ENCODE results near the gene COL9A3.

COL9A3 gene

DNA sequence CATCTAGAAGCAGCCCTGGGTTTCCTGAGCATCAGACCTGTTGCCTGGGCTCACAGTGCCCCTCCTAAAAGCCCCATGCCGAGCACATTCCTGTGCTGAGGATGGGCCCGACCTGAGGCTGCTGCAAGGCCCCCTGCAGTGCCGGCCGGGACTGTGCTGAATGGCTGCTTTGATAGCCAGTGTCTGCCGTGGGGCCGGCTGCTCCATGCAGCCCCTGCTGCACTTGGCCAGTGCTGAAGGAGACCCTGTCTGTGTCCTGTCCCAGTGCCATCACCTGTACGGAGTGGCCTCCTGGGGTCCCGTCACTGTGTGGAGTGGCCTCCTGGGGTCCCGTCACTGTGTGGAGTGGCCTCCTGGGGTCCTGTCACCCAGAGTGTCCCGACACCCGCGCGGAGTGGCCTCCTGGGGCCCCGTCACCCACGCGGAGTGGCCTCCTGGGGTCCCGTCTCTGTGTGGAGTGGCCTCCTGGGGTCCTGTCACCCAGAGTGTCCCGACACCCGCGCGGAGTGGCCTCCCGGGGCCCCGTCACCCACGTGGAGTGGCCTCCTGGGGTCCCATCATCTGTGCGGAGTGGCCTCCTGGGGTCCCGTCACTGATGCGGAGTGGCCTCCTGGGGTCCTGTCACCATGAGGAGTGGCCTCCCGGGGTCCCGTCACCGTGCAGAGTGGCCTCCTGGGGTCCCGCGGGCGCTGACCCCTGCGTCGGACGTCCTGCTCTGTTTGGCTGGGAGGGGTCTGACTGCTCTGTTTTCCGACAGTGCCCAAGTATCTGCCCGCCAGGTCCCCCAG, 7.0 kb downstream of the COL9A3 start:
- DNase-seq (ENCODE audit: low read depth), result no peak

DNA sequence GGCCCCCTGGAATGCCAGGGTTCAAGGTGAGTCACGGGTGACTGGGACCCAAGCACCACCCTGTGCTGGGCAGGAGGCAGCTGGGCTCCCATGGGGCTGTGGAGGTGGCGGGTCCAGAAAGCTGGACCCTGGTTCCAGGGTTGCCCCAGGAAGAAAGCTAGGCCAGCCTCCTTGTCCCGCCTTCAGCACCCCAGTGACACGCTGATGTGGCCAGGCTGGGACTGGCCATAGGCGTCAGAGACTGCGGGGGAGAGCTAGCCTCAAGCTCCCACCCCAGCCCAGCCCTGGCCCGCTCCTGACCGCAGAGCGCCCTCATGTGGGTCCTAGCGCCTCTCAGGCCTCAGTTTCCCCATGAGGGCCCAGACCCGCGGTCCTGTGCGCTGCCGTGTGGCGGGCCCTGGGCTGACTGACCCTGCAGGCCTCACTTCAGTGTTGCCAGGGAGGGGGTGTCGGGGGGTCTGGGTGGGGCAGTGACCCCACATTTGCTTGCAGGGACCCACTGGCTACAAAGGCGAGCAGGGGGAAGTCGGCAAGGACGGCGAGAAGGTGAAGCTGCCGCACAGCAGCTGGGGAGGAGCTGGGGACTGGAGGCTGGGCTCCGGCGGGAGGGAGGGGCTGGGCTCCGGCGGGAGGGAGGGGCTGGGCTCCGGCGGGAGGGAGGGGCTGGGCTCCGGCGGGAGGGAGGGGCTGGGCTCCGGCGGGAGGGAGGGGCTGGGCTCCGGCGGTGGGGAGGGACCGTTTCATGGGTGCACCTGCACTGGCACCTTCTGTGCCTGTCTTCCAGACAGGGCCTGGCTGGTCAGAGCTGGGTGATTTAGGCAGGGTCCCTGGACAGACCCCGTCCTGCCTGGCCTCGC, 7.9 kb downstream of the COL9A3 start:
- DNase-seq (ENCODE audit: low read depth), result no peak

DNA sequence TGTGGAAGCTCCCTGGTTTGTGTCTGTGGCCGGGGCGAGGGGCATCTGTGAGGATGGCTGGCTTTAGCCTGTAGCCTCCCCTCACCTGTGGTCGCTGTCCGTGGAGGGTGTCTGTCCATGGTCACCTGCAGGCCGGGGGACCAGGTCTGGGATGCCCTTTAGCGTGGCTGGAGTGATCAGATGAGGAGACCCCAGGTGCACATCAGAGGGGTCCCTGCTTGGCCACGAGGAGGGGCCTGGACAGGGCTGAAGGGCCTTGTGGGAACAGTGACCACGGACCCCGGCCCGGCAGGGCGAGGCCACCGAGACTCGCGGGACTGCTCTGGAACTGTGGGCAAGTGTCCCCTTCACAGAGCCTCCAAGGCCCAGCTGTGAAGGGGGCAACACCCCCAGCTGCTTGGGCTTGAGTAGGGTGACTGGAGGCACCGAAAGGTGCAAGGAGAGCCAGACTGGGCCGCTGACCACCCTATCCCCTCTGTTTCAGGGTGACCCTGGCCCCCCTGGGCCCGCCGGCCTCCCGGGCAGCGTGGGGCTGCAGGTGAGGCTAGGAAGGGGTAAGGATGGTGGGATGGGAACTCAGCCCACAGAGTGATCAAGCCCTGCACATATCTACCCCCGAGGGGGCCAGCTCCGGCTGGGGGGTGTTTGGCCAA, 8.6 kb downstream of the COL9A3 start:
- DNase-seq (ENCODE audit: low read depth), result no peak

DNA sequence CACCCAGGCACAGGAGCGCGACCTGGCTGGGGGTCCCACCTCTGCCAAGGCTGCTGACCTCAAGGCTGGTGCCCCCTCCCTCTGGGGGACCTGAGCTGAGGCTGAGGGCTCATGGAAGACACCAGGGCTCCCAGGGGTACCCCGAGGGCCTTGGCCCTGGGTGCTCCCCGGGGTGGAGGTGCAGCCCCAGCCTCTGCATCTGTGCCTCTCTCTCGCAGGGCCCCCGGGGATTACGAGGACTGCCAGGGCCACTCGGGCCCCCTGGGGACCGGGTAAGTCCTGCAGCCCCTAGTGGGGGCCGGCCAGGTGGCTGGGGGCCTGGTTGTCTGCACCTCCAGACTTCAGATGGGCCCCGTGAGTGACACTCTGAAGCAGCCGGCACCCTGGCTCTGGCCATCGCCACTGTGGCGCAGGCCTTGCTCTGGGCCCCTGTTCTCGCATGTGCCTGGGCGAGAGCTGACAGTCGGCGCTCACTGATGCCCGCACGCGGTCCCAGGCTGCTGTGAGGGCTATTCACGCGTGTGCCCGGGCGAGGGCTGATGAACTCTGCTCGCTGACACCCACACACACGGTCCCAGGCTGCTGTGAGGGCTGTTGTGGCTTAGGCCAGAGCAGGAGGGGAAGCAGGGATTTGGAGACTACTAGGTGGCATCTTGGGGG, 9.3 kb downstream of the COL9A3 start:
- DNase-seq (ENCODE audit: low read depth), result no peak

DNA sequence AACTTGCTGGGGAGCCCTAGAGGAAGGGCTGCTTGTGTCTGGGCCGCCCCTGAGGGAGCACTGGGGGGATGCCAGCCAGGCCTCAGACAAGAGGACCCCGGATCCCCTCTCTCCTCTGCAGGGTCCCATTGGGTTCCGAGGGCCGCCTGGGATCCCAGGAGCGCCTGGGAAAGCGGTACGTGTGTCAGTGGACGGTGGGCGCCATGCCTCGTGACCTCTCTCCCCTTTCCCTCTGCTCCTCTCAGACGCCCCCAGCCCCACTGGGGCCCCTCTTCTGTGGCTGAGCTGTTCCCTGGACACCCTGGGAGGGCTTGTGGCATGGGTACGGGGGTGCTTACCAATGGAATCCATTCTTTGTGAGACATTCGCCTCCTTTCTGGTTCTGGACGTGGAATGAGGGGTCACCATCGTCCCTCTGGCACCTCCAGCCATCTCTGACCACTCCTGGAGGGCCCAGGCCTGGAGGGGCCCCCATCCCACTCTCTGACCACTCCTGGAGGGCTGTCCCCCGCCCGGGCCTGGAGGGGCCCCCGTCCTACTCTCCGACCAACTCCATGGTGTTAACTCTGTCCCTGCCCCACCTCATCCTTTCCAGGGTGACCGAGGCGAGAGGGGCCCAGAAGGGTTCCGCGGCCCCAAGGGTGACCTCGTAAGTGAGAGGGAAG, 9.9 kb downstream of the COL9A3 start:
- no peak for DNase-seq (ENCODE audit: low read depth)

DNA sequence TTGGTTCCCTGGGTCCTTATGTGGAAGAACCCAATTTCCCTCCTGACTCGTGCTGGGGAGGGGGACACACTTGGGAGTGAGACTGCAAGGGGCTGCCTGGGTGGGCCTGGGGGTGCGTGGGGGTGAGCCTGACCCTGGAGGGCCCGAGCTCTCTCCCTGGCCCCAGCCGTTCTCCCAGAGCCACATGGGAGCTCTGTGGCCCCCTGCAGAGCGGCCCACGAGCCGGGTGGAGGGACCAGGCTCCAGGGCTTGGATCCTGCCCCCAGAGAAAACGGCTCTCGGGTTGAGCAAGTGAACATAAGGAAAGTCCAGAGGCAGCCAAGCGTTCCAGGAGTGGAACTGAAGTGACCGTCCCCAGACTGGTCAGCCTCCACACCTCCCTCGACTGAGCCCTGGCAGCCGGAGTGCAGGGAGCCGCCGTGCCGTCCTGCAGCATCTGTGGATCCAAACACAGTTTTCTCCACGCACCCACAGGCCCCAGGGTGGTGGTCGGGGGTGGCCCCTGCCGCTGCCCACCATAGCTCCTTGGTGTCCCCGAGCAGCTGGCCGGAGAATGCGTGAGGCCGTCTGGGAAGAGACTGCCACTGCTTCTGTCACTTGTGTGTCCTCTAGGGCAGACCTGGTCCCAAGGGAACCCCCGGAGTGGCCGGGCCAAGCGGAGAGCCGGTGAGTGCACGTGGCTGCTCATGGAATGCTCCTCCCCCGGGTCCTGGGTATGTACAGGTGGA, 10.6 kb downstream of the COL9A3 start:
- no peak for DNase-seq (ENCODE audit: low read depth)

DNA sequence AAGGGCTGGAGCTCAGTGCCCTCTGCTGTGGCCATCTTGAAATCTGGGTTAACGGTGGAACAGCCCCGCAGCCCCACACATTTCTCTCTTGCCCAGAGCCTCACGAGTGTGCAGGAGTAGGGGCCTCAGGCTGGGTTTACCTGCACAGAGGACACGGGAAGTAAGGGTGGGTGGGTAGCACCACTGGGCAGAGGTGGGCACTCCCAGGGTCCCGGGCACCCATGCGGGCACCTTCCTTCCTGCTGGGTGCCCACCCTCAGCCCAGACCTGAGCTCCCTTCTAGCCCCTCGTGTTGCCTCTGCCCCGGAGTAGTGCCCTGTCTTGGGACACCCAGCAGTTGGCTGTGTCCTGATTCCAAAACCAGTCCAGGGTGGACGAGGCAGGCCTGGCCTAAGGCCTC, 11.2 kb downstream of the COL9A3 start:
- DNase-seq (ENCODE audit: low read depth), result no peak

DNA sequence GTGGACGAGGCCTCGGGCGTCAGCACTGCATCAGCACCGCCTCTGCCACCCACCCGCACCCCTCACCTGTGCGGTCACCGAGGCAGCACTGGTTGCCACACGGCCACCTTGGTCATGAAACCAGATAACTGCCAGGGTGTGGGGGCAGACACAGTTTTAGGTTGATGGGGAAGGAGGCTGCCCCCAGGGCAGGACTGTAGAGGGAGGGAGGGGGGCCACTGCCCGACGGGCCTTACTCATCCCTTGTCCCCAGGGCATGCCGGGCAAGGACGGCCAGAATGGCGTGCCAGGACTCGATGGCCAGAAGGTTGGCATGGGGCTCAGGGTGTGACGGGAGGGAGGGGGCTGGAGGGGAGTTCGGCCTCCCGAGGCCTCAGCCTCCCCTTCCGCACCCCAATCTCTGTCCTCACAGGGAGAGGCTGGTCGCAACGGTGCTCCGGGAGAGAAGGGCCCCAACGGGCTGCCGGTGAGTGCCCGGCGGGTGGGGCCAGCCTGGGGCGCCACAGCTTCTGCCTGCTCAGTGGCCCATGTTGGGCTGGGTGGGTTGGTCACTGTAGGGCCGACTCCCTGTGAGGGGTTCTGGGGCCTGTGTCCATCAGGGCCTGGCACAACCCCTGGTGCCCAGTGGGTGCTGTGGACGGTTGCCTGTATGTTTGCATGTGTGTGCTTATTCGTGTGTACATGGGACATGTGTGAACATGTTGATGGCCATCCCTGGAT, 11.8 kb downstream of the COL9A3 start:
- no peak for DNase-seq (ENCODE audit: low read depth)

DNA sequence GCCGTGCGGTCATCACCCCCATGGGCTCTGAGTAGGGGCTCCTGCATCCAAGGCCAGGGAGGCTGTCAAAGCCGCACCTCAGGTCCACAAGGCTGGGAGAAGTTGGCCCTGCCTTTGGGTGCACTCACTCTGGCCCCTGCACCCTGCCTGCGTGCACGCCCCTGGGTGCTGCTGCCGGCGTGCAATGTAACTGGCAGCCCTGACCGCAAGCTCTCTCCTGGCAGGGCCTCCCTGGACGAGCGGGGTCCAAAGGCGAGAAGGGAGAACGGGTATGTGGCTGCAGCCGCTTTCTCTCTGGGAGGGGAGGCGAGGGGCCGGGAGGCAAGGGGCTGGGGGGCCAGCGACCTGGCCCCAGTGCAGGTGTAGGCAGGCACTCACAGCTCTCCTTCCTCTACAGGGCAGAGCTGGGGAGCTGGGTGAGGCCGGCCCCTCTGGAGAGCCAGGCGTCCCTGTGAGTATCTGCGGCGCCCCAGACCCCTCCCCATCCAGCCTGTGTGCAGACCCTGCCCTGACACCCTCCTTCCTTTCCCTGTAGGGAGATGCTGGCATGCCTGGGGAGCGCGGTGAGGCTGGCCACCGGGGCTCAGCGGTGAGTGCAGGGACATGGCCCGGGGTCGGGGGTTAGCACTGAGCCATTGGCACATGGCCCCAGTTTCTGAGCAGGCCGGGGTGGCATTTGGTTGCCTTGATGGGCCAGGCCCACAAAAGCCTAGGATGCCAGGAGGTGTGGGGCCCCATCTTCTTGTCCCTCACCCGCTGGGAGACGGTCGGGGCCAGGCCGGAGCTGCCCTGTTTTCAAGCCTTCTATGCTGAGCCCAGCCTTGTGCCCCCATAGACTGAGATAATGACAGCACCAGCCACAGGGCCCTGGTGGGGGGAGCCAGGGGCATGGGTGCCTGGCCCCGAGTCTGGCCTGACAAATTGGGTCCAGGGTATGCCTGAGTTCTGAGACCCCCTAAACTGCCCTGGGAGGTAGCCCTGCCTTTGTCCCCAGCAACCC, 12.7 kb downstream of the COL9A3 start:
- DNase-seq (ENCODE audit: low read depth), result no peak

DNA sequence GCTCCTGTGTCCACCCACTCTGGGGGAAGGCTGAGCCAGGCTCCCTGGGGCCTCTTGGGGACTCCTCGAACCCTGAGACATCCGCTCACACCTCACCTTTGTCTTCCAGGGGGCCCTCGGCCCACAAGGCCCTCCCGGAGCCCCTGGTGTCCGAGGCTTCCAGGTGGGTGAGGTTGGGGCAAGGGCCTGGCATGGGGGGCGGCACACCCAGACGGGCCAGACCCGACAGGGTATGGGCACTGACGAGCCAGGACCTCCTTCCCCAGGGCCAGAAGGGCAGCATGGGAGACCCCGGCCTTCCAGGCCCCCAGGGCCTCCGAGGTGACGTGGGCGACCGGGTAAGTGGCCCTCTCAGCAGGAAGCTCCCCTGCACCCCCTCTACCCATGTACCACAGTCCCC, 13.4 kb downstream of the COL9A3 start:
- no peak for DNase-seq (ENCODE audit: low read depth)

DNA sequence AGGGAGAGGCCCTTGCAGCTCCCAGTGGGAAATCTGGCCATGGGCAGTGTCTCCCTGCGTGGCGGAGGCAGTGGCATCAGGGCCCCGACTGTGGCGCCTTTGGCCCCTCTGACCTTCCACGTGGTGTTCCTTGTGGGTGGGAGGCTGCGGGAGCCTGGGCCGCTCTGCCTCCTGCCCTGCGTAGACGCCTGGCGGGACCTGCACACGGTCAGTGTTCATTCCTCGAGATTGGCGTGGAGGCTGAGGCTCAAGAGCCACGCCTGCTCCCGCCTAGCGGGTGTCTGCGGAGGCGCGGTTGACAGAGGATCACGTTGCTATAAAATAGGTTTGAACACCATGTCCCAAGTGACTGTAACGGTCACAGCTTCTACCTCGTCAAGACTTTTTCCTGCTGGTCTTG, 14.0 kb downstream of the COL9A3 start:
- DNase-seq (ENCODE audit: low read depth), result no peak

DNA sequence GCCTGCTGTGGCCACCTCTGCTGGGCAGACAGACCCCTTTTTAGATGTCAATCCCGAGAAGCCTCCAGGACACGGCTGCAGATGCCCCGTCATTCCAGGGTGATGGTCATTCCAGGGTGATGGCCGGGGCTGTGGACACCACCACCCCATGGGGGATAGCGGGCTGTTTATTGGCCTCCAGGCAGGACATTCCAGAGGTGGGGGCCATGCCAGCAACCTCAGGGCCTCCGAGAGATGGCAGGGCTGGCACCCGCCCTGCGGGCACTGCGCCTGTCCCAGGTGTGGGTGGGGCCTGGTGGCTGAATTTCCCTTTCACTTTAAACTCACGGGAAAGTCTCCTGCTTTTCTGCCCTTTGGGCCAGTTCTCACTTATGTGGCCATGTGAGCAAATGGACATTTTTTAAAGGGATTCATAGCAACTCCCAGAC, 14.5 kb downstream of the COL9A3 start:
- no peak for DNase-seq (ENCODE audit: low read depth)

DNA sequence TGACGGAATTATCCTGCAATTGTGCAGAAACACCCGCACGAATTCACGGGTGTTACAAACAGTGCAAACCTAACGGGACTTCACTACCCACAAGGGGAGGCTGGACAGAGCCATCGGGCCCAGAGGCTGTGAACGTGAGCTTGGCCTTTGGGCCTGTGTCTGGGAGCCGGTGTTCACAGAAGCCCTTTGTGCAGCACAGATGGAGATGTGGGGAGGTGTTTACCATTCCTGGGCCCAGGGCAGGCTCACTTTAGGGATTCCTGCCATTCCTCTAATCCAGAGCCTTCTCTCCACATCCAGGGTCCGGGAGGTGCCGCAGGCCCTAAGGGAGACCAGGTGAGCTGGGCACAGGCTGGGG, 15.0 kb downstream of the COL9A3 start:
- DNase-seq (ENCODE audit: low read depth), result no peak

DNA sequence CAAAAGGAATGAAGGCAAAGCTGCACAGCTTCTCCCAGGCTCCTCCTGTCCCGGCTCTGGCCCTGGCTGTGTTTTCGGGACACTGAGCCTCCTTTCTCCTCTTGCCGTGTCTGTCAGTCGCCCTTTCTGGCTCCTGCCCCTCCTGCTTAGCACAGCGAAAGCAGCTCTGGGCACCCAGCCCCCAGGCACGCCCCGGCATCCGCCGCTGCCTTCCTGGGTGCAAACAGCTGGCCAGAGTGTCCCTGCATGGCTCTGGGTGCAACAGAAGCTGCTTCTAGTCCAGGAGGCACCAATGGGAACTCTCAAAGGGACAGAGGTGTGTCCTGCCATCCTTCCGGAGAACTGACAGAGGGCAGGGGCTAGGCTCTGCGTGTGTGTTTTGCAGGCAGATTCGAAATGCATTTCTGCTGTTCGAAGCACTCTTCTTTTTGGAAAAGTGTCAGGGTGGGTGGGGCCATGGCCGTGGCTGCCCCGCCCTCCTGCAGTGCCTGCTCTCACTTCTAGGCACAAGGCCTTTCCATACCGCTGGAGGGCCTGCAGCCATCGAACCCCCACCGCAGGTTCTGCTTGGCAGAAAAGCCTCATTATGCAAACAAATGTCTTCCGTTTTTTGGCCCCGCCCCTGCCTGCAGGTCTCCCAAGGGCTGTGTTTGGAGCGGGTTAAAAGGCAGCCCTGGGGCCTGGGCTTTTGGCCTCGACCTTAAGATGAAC, 15.5 kb downstream of the COL9A3 start:
- no peak for DNase-seq (ENCODE audit: low read depth)

DNA sequence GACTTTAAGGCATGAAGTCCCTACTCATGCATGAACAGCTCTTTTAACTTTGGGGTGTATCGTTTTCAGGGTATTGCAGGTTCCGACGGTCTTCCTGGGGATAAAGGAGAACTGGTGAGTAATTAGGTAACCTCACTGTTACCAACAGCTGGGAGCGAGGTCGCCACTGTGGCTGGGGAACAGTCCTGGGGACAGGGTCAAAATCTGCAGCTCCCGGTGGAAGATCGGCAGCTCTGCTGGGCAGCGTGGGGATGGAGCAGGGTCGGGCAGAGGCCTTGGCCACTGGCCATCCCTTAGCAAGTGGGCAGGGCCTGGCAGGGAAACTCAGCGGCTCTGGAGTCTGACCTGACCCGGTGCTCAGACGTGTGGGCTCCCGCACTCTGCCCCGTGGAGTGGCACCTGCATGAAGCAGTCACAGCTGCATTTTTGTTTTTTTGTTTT, 16.1 kb downstream of the COL9A3 start:
- DNase-seq (ENCODE audit: low read depth), result no peak

DNA sequence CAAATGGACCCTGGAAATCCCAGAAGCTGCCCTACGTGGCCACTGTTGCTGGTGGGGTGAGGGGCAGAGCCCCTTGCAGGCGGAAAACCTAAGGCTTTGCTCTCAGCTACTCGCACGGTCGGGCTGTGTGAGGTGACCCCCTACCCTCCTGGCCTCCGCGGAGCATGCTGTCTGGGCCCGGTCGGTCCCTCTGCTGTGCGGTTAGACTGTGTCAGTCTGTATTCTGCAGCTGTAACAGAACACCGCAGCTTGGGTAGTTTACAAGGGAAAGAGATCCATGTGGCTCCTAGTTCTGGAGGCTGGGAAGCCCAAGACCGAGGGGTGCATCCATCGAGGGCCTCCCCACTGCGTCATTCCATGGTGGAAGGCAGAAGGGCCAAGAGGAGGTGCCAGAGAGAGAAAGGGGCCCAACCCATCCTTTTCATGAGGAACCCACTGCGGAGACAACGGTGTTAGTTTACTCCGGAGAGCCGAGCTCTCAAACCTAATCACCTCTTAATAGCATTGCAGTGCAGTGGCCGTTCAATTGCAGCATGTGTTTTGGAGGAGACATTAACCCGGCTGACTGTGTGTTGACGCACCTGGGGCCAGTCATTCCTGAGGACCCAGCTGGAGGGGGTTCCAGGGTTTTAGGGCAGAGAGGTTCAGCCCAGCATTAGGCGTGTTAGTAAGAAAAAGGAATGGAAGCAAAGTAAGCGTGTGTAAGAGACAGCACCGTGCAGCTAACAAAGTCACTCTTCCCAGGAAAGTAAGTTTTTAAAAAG, 18.3 kb downstream of the COL9A3 start:
- DNase-seq (ENCODE audit: low read depth), result no peak

DNA sequence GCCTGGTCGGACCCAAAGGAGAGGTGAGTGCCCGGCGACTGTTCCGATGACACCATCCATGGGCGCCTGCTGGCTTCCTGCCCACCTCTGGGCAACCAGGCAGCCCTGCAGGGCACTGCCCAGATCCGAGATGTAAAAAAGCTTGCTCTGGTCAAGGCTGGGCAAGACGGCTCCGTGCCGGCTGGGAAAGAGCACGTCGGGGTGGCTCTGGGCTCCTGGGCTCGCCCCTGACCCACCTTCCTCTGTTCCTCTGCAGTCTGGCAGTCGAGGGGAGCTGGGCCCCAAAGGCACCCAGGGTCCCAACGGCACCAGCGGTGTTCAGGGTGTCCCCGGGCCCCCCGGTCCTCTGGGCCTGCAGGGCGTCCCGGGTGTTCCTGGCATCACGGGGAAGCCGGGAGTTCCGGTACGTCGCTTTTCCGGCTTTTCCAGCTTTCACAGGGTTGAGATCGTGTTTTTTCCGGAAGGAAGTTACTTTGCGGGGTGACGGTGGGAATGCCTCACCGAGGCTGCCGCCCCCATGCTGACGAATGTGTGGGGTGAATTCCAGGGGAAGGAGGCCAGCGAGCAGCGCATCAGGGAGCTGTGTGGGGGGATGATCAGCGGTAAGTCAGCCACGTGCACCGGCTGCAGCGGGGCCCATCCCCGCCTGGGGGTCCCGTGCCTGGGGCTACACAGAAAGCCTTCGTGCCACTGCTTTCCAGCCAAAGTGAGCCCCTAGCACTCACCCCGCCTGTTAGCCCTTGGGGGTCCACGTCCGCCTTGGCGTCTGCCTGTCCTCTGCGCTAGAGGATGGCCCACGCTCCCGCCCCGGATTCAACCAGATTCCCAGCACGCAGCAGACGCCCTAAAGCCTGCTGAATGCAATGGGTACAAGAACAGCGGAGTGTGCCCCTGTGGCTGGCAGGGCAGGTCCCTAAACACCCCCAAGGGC, 19.3 kb downstream of the COL9A3 start:
- no peak for DNase-seq (ENCODE audit: low read depth)
